AG04450 (cell line): ENCODE measurements around the gene BICD2. TPM values are rescaled to one million over a fixed set of nuclear protein-coding genes. Genes with fewer than 3 reads are reported as not detected.

Experiments
- CTCF ChIA-PET: fragments of 300-600, 350-600 bp; formaldehyde crosslinking; extraction: SDS; loops from one replicate; lab custom pipeline; 2022; ENCODE audit warnings: antibody characterized with exemption, inconsistent platforms; lab: Charles Lee
- POLR2A ChIA-PET: fragments of 350-600 bp; formaldehyde crosslinking; extraction: SDS; loops from one replicate; lab custom pipeline; 2021; ENCODE audit warnings: antibody characterized with exemption, inconsistent platforms; lab: Yijun Ruan, JAX
- DNase-seq: peaks from one replicate; pipeline ENCODE4 v3.0.0-alpha.2; 2011; ENCODE audit warnings: low read depth, low spot score
- H3K27ac ChIP-seq: one replicate; pipeline ENCODE4 v1.5.1; 2012; ENCODE audit warnings: low read depth, low read length, control low read depth
- H3K27me3 ChIP-seq: one replicate; pipeline ENCODE4 v1.6.0; 2012; ENCODE audit warnings: low read length; ENCODE audit not compliant: control insufficient read depth, insufficient read depth
- H3K4me3 ChIP-seq: 2 replicates; pipeline ENCODE4 v1.5.1; 2011; ENCODE audit warnings: mild to moderate bottlenecking, low read depth, low read length, control low read depth
- H3K9me3 ChIP-seq: 2 replicates; pipeline ENCODE4 v1.5.1; 2012; ENCODE audit warnings: low read length; ENCODE audit not compliant: control insufficient read depth, insufficient read depth
- CTCF ChIP-seq: IDR thresholded peaks from 2 replicates; pipeline ENCODE4 v1.5.1; 2011; ENCODE audit warnings: low read depth, low read length, control low read depth, inconsistent platforms
- polyA plus RNA-seq: library from polyadenylated mRNA; depleted of rRNA; stranded (reverse); fragments of >200 nt; gene quantifications from 2 replicates; pipeline ENCODE4 v1.2.3, GENCODE V29; 2011

Gene BICD2
- polyA plus RNA-seq, 1 experiment: 11.2 TPM

GRCh38 chr9:92723299-92723625, 41.4 kb downstream of the BICD2 start:
- CTCF ChIA-PET: no interaction called here
- Histone ChIP-seq H3K4me3 (no peak overlapping the region), H3K27ac (no peak overlapping the region), H3K9me3 (no peaks in the 10 kb centered on the region), H3K27me3 (no peaks in the 10 kb centered on the region)
- POLR2A ChIA-PET: no interaction called here
- DNase-seq: no peak
- no peak for TF ChIP-seq CTCF

- Histone ChIP-seq H3K27ac (no peak overlapping the region), H3K4me3 (no peak overlapping the region), H3K27me3 (no peaks in the 10 kb centered on the region), H3K9me3 (no peaks in the 10 kb centered on the region)
- TF ChIP-seq CTCF: no peak
- ChIA-PET CTCF (no interaction called here), POLR2A (no interaction called here)
- DNase-seq: no peak
Measured at GRCh38 chr9:92722386-92723298, 42.0 kb downstream of the BICD2 start.

- TF ChIP-seq CTCF: no peak
- POLR2A ChIA-PET: no interaction called here
- CTCF ChIA-PET: interaction anchor here (0.7 kb wide), 1 partner anchor 43 kb away, joined by 3 read pairs; the partner anchor contains the start of gene BICD2
- Histone ChIP-seq H3K27me3 (no peaks in the 10 kb centered on the region), H3K4me3 (no peak overlapping the region), H3K27ac (no peak overlapping the region), H3K9me3 (no peaks in the 10 kb centered on the region)
- no peak for DNase-seq
Measured at GRCh38 chr9:92721548-92721947, 43.1 kb downstream of the BICD2 start.

GRCh38 chr9:92720807-92721535, 43.7 kb downstream of the BICD2 start:
- H3K27ac ChIP-seq: no peak overlapping the region
- ChIA-PET POLR2A (no interaction called here), CTCF (interaction anchor here (0.7 to 9.6 kb wide), 2 partner anchors 44 to 69 kb away, joined by 3 to 159 read pairs; partner anchors contain the start of gene BICD2)
- no peak overlapping the region for H3K4me3 ChIP-seq
- no peak for DNase-seq
- no peaks in the 10 kb centered on the region for H3K27me3 ChIP-seq
- H3K9me3 ChIP-seq: no peaks in the 10 kb centered on the region
- no peak for TF ChIP-seq CTCF
